Heart left ventricle (tissue), 16 donors: ENCODE data around the gene AKAP13. TPM values are rescaled to one million over a fixed set of nuclear protein-coding genes. Genes with fewer than 3 reads are reported as not detected.

Experiments
- ATAC-seq, 4 donors: fragments of 200-7000 bp; cut with Tn5 transposase; one replicate each; pipeline ENCODE4 v1.9.1; 2020 to 2022; ENCODE audit warnings: moderate library complexity in 4 of 4, mild to moderate bottlenecking in 3 of 4, moderate number of reproducible peaks in 1 of 4
- DNase-seq, 5 donors: peaks; one replicate each; pipeline ENCODE4 v3.0.0-alpha.2; 2020
- H3K27ac ChIP-seq, 12 donors: fragments of 200-600 bp; sonication (generic) in 4 of 12; one replicate each; pipeline versions ENCODE4 v1.5.0 to v1.8.0; 2016 to 2022; ENCODE audit warnings: mild to moderate bottlenecking in 2 of 12
- H3K27me3 ChIP-seq, 9 donors: fragments of 200-600 bp; sonication (generic) in 2 of 9; one replicate each; pipeline versions ENCODE4 v1.5.1 to v1.8.0; 2016 to 2022; ENCODE audit warnings: mild to moderate bottlenecking in 3 of 9
- H3K36me3 ChIP-seq, 9 donors: fragments of 200-600 bp; sonication (generic) in 2 of 9; one replicate each; pipeline versions ENCODE4 v1.5.0 to v1.8.0; 2018 to 2022; ENCODE audit warnings: mild to moderate bottlenecking in 2 of 9
- H3K4me1 ChIP-seq, 12 donors: fragments of 200-600 bp; sonication (generic) in 4 of 12; one replicate each; pipeline versions ENCODE4 v1.5.0 to v1.8.0; 2016 to 2022; ENCODE audit warnings: mild to moderate bottlenecking in 3 of 12
- H3K4me3 ChIP-seq, 12 donors: fragments of 200-600 bp; sonication (generic) in 4 of 12; one replicate each; pipeline versions ENCODE4 v1.5.0 to v1.8.0; 2017 to 2022; ENCODE audit warnings: mild to moderate bottlenecking in 9 of 12, moderate library complexity in 4 of 12
- H3K9me3 ChIP-seq, 12 donors: fragments of 200-600 bp; sonication (generic) in 4 of 12; one replicate each; pipeline versions ENCODE4 v1.5.0 to v1.8.0; 2016 to 2022; ENCODE audit warnings: mild to moderate bottlenecking in 1 of 12
- POLR2A ChIP-seq, 2 donors: fragments of 450-650 bp; IDR thresholded peaks; one replicate each; pipeline ENCODE4 v1.6.1; 2017; ENCODE audit warnings: antibody characterized with exemption in 2 of 2, mild to moderate bottlenecking in 2 of 2, moderate library complexity in 2 of 2
- WGBS, 4 donors: extraction: QIAGEN DNeasy Blood & Tissue Kit in 2 of 4; methylation state at CpG; one replicate each; pipeline versions ENCODE4 v1.1.5 to v1.1.7; 2013 to 2018; 5-methylcytosine and 5-hydroxymethylcytosine counted together
- intact Hi-C, 10 donors: fragments of 100-400 bp; cut with DNase I; formaldehyde crosslinking; loops; one replicate each; pipeline versions ENCODE4 v1.11.1 to v1.14.2; 2022
- polyA plus RNA-seq, 2 donors: library from polyadenylated mRNA; stranded (reverse); fragments of 200-250 nt; gene quantifications; one replicate each; pipeline ENCODE4 v1.2.3, GENCODE V29; 2013
- total RNA-seq, 9 donors: library from RNA; depleted of rRNA in 2 of 9; stranded (reverse); fragments of >200 nt in 2 of 9; fragmentation: NEBNext Ultra II Directional in 3 of 9; extraction: Animal tissue kit (Norgen Biotek cat#: 25700) in 3 of 9; gene quantifications; one replicate each; pipeline versions ENCODE4 v1.1.0 to v1.2.4, GENCODE V29; 2016 to 2023
- TF ChIP-seq, protein P1 (sequence below), 12 donors: fragments of 200-600 bp; sonication (generic) in 4 of 12; IDR thresholded peaks; one replicate each; pipeline versions ENCODE4 v1.5.0 to v1.8.0; 2018 to 2022; ENCODE audit warnings: antibody characterized with exemption in 12 of 12, mild to moderate bottlenecking in 5 of 12
- donor health status: ischemic (EF 13 %, LVEDD 7.1; RV severe dilation, severe dysfunction).
- donor health status: healthy with polysubstance abuse.
- donor health status: DM: no; HTN: yes; CAD: no.
- donor health status: DM: no; HTN: no; CAD: no.
- donor health status: ischemic (EF 25% LVEDD 6.9; RV normal size, moderate dysfunction).
- donor health status: ischemic (EF 25% LVEDD 5.7; RV mildly dilated, moderate dysfunction).
- donor health status: healthy.
- donor health status: DM: yes; HTN: yes; CAD: no.
- donor health status: ischemic (EF 35%, LVEDD 5.7; RV mildly dilated, moderate dysfunction).
- donor health status: nonischemic (EF 11% LVEDD 7.7; RV severe dilation, severe dysfunction).
- donor health status: DM: yes; HTN: yes; CAD: no.
- donor health status: PGD.
- donor health status: ischemic (EF 29% LVEDD 5.4; RV normal size, mild dysfunction).
- donor health status: nonischemic (EF 23%, LVEDD 6.1; RV moderate dilation, normal function).

Gene AKAP13
- total and polyA plus RNA-seq, 11 donors = 124 to 598 (median 340) TPM

DNA sequence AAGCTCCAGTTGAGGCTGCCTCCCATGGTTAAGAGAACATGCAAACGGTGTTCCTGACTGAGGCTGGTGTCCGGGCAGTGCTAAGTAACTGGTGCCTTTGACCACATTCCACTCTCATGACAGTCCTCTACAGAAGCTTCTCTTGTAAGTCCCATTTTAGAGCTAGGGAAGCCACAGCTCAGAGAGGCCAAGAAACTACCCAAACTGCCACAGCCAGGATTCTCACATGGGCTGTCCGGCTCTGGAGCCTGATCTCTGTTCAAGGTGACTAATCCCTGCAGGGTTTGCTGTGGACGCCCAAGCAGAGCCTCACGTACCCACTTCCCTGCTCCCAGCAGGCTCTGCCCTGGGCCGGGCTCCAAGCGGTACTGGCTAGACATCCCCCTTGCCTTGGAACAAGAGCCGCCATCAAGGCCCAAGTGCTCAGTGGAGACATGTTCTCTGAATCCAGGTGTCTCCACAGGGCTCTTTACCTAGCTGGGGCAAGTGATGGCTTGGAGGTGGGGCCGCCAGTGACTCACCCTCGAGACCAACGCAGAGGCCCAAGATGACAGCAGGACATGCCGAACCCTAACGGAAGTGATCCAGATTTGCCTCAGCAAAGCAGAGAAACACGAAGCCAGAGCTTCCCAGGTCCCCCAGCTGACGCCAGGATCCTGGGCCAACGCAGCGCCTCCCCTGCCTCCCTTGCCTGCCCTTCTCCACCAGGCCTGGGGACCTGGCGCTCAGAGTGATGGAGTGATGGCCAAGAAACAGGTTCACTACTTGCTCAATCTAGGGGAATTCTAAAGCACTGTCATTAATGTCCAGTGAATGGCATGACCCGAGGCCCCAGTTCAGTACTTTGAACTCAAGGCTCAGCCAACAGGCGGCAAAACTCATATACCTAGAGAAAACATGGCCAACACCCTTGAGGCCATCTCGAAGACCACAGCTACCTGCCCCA lies 390.0 kb downstream of the AKAP13 start:
- DNase-seq (no peak), ATAC-seq (no peak)
- intact Hi-C loops = no loop called here
- TF ChIP-seq POLR2A (IDR thresholded peaks at IDR 0.05) = no peak
- TF ChIP-seq, protein P1, sequence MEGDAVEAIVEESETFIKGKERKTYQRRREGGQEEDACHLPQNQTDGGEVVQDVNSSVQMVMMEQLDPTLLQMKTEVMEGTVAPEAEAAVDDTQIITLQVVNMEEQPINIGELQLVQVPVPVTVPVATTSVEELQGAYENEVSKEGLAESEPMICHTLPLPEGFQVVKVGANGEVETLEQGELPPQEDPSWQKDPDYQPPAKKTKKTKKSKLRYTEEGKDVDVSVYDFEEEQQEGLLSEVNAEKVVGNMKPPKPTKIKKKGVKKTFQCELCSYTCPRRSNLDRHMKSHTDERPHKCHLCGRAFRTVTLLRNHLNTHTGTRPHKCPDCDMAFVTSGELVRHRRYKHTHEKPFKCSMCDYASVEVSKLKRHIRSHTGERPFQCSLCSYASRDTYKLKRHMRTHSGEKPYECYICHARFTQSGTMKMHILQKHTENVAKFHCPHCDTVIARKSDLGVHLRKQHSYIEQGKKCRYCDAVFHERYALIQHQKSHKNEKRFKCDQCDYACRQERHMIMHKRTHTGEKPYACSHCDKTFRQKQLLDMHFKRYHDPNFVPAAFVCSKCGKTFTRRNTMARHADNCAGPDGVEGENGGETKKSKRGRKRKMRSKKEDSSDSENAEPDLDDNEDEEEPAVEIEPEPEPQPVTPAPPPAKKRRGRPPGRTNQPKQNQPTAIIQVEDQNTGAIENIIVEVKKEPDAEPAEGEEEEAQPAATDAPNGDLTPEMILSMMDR (IDR thresholded peaks at IDR 0.05) = no peak
- Histone ChIP-seq H3K4me1 (peaks cover 0 to 34% (median 23%) of the 10 kb centered on the region in 12 donors), H3K27ac (peak overlapping the region in 3 of 12 donors; percentile 20 to 73 (median 56)), H3K27me3 (no peaks in the 10 kb centered on the region), H3K36me3 (no peaks in the 10 kb centered on the region), H3K4me3 (no peak overlapping the region), H3K9me3 (no peaks in the 10 kb centered on the region)
- WGBS, 4 donors = 90 to 93% (median 91%) methylated on average over 17 to 21 of the region's 21 CpGs

- 61 to 78% (median 71%) methylated on average over 5 of the region's 5 CpGs for WGBS, 4 donors
These were observed 390.9 kb downstream of the AKAP13 start for GRCh38 chr15:85771271-85771670.

GRCh38 chr15:85771781-85772445 lies 391.5 kb downstream of the AKAP13 start:
- Histone ChIP-seq H3K4me1 (peaks cover 0 to 35% (median 21%) of the 10 kb centered on the region in 12 donors), H3K27me3 (no peaks in the 10 kb centered on the region), H3K36me3 (no peaks in the 10 kb centered on the region), H3K9me3 (no peaks in the 10 kb centered on the region), H3K4me3 (no peak overlapping the region), H3K27ac (peak overlapping the region in 9 of 12 donors; percentile 27 to 73 (median 49))
- TF ChIP-seq, protein P1 (IDR thresholded peaks at IDR 0.05) = no peak
- TF ChIP-seq POLR2A (IDR thresholded peaks at IDR 0.05) = no peak
- 38 to 50% (median 45%) methylated on average over 12 to 13 of the region's 13 CpGs for WGBS, 4 donors
- intact Hi-C loops = no loop called here
- ATAC-seq (peak; percentile 4 to 52 (median 26)), DNase-seq (peak in 1 of 5 donors; percentile 67)

More at GRCh38 chr15:85771271-85771670, 390.9 kb downstream of the AKAP13 start:
- ATAC-seq (no peak), DNase-seq (no peak)
- Histone ChIP-seq H3K4me3 (no peak overlapping the region), H3K36me3 (no peaks in the 10 kb centered on the region), H3K27me3 (no peaks in the 10 kb centered on the region), H3K27ac (peak overlapping the region in 9 of 12 donors; percentile 22 to 73 (median 33)), H3K4me1 (peaks cover 0 to 34% (median 21%) of the 10 kb centered on the region in 12 donors), H3K9me3 (no peaks in the 10 kb centered on the region)
- intact Hi-C loops = no loop called here
- TF ChIP-seq, protein P1 (IDR thresholded peaks at IDR 0.05) = no peak
- no peak for TF ChIP-seq POLR2A (IDR thresholded peaks at IDR 0.05)

DNA sequence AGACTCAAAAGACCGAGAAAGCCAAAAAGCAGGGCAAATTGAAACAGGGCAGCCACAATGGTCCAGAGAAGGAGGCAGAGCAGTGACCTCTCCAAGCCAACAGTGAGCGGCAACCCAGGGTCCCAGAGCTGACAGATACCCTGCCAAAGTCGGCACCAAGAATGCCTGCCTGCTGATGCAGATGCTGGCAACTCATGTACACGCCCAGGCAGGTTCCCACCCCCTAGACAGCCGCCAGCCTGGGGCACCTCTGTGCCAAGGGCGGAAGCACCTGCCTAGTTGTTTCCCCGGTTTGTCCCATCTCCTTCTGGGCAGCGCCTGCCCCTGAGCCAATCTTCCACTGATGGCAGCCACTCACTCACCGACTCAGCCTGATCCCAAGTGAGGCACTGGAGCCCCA lies 392.3 kb downstream of the AKAP13 start:
- no peak overlapping the region for H3K4me3 ChIP-seq
- peaks cover 0 to 43% (median 28%) of the 10 kb centered on the region in 12 donors for H3K4me1 ChIP-seq
- no peaks in the 10 kb centered on the region for H3K36me3 ChIP-seq
- DNase-seq (peak in 3 of 5 donors; percentile 66 to 75 (median 72)), ATAC-seq (peak; percentile 64 to 91 (median 78))
- no peak for TF ChIP-seq POLR2A (IDR thresholded peaks at IDR 0.05)
- TF ChIP-seq, protein P1 (IDR thresholded peaks at IDR 0.05) = no peak
- intact Hi-C loops = no loop called here
- WGBS, 4 donors = 61 to 76% (median 65%) methylated on average over 7 to 9 of the region's 9 CpGs
- H3K27ac ChIP-seq = peak overlapping the region in 8 of 12 donors; percentile 6 to 73 (median 48)
- H3K27me3 ChIP-seq = no peaks in the 10 kb centered on the region
- H3K9me3 ChIP-seq = no peaks in the 10 kb centered on the region
